NCI-H69 (cell line): ENCODE results near the gene HOXA5.

Source experiments
- DNase-seq: peaks from one replicate; lab custom pipeline; 2025; lab: John Stamatoyannopoulos, UW

HOXA5 gene

GRCh38 chr7:27143023-27143949 lies at the start of gene HOXA5:
Gene HOXA5 (minus strand): TSS chr7:27143681. CDS start chr7:27143607, 74 bp downstream.
- no peak for DNase-seq

DNA sequence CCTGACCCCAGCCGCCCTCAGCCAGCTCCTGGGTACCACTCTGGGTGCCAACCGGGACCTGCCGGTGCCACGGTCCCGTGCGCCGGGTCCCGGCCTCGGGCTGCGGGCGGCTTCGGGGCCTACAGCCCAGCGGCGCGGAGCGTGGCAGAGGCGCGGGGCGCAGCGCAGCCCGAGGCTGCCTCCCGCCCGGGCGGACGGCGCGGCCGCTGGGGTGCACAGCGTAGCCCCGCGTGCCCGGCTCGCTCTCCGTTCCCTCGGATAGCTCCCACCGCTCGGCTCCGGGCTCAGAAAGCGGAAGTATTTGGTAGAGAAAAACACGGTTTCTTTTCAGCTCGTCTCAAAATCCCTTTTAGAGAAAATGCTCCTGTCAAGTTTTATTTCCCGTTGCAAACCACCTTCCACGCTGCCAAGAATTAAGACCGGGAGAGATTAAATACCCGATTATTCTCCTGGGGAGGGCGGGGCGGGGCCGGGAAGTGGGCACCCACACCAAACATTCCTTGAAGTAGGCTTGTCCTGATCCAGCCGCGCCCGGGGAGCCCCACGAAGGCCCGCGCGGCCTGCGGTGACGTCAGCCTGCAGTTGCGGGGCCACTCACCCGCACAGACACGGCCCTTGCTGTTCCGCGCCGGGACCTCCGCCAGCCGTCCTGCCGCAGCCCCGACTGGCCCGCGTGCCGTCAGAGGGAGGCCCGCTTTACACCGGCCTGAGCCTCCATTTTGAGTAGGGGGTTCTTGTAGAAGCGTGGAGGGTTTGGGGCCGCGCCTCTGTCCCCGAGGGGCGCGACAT lies 49.3 kb upstream of the HOXA5 start:
- peak; percentile 40 for DNase-seq

DNA sequence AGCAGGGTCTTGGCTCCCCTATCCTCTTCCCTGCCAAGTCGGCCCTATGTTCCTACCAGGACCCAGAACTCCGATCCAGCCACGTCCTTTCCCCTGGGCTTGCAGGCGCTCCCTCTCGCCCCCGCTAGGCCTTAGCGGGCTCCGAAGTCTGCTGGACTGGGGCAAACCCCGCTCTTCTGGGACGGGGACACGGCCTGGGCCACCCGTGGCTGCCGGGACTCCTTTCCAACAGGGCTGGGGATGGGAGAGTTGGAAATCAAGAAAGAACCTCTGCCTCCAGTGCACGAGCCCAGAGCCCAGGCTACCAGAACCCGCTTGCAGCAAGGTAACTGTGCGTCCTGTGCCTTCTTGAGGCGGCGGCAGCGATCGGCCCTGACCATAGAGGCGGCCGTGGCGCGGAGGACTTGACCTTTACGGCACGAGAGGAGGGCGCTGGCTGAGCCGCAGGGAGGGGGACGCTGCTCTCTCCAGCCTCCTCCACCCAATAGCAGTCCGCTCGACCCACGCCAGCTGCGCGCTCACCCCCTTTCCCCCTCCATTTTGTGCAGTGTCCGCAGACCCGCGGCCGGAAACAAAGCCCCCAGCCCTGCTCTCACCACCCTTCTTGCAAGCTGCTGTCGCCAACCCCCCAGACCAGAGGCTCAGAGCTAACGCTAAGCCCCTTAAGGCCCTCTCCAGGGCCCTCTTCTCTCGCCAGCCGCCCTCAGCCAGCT lies 48.5 kb upstream of the HOXA5 start:
- DNase-seq, result no peak

DNA sequence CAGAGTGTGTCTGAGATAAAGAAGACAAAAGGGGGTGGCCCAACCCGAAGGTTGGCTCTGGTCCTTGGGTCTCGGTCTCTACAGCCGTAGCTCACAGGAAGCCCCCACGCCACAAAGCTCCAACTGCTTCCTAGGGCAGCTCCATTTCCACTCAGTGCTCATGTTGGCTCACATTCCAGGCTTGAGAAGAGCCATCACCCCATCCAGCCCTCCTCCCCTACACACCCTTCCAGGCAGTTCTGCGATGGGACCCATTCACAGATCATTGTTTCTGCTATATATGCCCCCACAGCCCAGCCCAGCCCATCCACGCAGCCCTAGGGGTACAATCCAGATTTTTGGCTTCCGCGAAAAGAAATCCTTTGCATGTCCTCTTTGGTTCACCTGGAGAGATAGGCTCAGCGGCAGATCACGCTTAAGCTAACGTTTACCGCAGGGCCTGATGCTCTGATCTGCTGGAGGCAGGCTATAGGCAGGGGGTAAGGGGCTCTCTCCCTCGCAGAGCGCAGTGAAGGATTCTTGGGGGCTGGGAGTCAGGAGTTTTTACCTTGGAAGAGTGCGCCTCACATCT lies 47.8 kb upstream of the HOXA5 start:
- no peak for DNase-seq

GRCh38 chr7:27189997-27190748 lies 46.7 kb upstream of the HOXA5 start:
- peak; percentile 78 for DNase-seq

- no peak for DNase-seq
These were observed 46.0 kb upstream of the HOXA5 start for GRCh38 chr7:27189295-27189996.

DNA sequence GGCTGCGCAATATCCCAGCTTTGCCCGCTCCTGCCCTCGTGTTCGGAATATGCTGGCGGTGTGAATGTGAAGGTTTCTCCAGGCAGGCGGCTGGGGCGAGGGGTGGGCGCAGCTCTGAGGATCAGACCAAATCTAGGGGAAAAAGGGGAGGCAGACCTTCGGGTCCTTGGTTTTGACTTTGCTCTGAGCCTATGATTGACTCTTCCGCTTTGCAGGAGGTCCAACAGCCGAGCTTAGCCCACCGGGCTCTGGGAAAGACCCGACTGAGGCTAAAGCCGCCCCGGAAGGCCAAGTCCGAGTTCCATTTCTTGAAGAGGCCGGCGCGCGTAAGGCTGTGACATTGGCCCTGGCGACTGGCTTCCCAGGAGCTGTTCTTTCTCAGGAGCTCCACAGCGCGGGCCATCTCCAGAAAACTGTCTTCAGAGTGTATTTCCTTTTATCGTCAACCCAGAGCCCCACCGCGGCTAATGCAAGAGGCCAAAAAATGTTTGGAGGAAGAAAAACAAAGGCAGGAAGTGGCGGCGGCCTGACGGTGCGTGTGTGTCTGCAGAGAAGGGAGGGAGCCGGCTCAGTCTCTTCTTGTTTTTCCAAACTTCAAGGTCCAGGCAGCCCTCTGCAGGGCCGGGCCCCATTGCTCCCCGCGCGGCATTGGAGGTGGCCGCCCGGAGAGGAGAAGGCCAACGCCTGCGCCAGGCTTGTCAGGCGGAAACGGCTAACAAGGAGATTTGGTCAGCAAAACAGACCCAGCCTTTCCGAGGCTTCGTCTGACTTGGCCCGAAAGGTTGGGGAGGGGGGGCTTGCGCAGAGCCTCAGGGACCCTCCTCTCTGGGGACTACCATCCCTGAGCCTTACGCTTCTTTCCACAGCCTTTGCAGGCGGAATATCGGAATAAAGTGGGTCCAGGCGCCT lies 45.2 kb upstream of the HOXA5 start:
- DNase-seq, result no peak

- peak; percentile 57 for DNase-seq
These were observed 44.2 kb upstream of the HOXA5 start for GRCh38 chr7:27187475-27188385.

DNA sequence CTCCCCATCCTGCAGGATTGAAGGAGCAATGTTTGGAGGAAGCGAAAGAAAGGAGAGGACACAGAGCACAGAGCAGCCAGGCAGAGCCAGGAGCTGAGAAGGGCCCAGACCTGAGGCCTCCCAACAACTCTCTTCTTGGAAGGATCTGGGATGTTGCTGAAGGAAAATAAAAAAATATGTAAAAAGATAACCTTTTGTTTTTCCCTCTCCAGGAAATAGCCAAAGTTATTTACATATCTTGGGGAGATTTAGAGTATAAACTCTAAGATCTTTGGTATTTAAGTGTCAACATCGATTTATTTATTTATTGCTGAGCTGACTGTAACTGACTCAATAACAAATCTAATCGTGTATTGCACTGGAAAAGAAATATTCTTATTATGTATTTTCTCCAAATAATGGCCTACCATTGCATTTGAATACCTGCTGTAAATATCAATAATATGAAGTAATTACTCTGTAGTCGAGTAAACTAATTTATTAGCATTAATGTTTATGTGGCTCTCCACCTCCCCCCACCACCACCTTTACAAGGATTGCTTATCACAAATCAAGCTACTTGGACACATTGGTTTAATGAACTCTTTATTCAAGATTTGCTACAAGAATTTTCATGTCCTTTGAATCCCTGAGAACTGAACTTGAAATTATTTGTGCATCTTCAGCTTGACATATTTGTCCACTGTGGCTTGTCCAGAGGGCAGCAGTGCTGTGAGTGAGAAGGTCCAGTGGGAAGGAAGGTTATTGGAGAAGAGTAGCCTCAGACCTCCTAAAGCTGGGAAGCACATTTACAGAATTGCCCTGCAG lies 43.4 kb upstream of the HOXA5 start:
- DNase-seq, result peak; percentile 52

- peak; percentile 70 for DNase-seq
These were observed 42.6 kb upstream of the HOXA5 start for GRCh38 chr7:27185854-27186667.

DNA sequence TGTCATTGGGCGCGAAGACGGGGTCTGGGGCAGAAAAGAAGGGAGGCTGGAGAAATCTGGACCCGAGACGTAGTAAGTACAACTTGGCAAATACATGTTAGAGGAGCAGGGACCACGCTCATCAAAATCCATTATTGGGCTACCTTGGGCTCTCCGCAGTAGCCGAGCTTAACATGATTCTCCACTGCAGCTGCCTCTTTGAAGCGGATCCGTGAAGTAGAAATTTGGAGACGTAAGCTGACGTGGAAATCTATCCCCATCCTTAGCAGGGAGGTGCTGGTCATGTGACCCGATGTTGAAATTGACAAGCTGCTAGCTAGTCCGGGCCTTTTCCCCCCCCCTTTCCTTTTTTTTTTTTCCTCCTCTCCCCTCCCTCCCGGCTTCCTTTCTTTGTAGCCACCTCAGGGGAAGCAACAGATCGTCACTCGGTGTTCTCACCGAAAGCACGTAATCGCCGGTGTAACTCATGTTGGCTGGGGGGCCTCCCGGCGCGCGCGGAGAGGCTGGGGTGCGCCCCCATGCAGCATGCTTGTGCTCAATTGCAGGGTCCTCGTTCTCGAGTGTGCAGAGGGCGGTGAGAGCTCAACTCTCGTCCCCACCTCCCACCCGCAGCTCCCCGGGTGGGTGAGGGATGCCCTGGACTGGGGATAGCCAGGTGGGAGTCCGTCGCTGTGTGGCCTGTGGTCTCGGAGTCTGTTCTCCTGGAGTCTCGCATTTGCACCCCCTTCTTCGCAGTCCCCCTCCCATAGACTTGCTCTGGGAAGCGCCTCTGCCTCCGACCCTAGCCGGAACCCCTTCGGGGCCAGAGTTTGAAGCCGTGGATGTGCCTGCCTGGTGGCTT lies 41.8 kb upstream of the HOXA5 start, which contains the start of gene HOXA11:
Gene HOXA11 (minus strand): TSS at position 220 of the 841 bp plus-strand sequence. CDS start 88 bp downstream, at position 132.
- peak; percentile 94 for DNase-seq

- DNase-seq, result peak; percentile 84
These were observed 41.0 kb upstream of the HOXA5 start for GRCh38 chr7:27184337-27185012.

DNA sequence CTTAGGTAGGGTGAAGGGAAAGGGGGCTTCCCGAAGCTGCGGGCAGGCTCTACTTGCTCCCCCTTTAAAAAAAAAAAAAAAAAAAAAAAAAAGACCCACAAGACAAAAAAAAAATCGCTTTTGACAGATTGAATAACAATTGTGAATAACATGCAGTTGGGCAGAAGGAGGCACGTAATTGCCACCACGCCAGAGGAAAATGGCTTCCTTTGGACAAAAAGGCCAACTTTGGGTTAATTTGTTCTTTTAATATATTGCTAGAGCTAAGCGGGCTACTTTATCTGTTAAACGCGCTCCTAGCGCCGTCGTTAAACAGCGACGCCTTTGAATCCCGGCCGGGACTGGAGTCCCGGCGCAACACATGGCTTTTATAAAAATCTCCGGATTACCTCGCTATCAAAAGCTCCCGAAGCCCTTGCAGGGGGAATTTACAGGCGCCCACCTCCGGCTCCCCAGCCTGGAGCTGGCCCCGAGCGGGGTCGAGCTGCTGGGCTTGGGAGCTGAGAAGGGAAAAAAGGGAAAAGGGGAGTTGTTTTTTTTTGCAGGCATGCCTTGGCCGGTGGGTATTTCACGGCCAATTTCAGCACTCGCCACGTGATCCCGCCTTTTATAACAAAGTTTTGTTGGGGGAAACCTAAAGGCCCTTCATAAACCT lies 40.3 kb upstream of the HOXA5 start:
- peak; percentile 74 for DNase-seq
